GM18502 (cell line): ENCODE measurements around the gene KRTAP16-1.

Source experiments
- ATAC-seq: cut with Tn5 transposase; IDR thresholded peaks from one replicate; pipeline ENCODE4 v1.9.1; 2021; ENCODE audit warnings: mild to moderate bottlenecking; ENCODE audit not compliant: unreplicated experiment, poor library complexity

The KRTAP16-1 gene

GRCh38 chr17:41332239-41332638, 23.1 kb upstream of the KRTAP16-1 start:
- no peak for ATAC-seq

GRCh38 chr17:41331606-41332005, 22.5 kb upstream of the KRTAP16-1 start:
- no peak for ATAC-seq

GRCh38 chr17:41329279-41329948, 20.3 kb upstream of the KRTAP16-1 start:
- ATAC-seq = no peak

GRCh38 chr17:41328207-41328606, 19.1 kb upstream of the KRTAP16-1 start:
- no peak for ATAC-seq

GRCh38 chr17:41327411-41328120, 18.5 kb upstream of the KRTAP16-1 start:
- no peak for ATAC-seq

GRCh38 chr17:41326173-41327145, 17.4 kb upstream of the KRTAP16-1 start:
- no peak for ATAC-seq

GRCh38 chr17:41325611-41326010, 16.5 kb upstream of the KRTAP16-1 start:
- ATAC-seq = no peak

- ATAC-seq = no peak
Observed at GRCh38 chr17:41325126-41325525, 16.0 kb upstream of the KRTAP16-1 start.

GRCh38 chr17:41324180-41325075, 15.3 kb upstream of the KRTAP16-1 start:
- no peak for ATAC-seq

GRCh38 chr17:41322903-41323895, 14.1 kb upstream of the KRTAP16-1 start:
- no peak for ATAC-seq

GRCh38 chr17:41322094-41322902, 13.2 kb upstream of the KRTAP16-1 start:
- ATAC-seq = no peak

- ATAC-seq = no peak
Observed at GRCh38 chr17:41318231-41318630, 9.1 kb upstream of the KRTAP16-1 start.

GRCh38 chr17:41315814-41316445, 6.8 kb upstream of the KRTAP16-1 start:
- ATAC-seq = no peak

- ATAC-seq = no peak
Observed at GRCh38 chr17:41315204-41315794, 6.2 kb upstream of the KRTAP16-1 start, which contains the start of gene KRTAP17-1. KRTAP17-1 (minus strand) TSS chr17:41315710; CDS start chr17:41315650, 60 bp downstream.

- no peak for ATAC-seq
Observed at GRCh38 chr17:41311111-41311510, 2.0 kb upstream of the KRTAP16-1 start.

GRCh38 chr17:41308251-41308917, 725 bp downstream of the KRTAP16-1 start:
- ATAC-seq = no peak
